PC-3 (cell line): ENCODE measurements around the gene SNTG2. TPM values are rescaled to one million over a fixed set of nuclear protein-coding genes. Genes with fewer than 3 reads are reported as not detected.

Source experiments
- ATAC-seq: fragments of 200-7000 bp; cut with Tn5 transposase; 2 replicates; pipeline ENCODE4 v1.9.1; 2020; ENCODE audit warnings: mild to moderate bottlenecking, moderate library complexity
- BruUV-seq: library from RNA; stranded (reverse); fragments of 400-500 nt; replicated peaks from 2 replicates; lab custom pipeline; 2021; lab: Mats Ljungman, UMichigan
- CTCF ChIA-PET: fragments of 300-600 bp; sonication (Branson Sonifier 250); formaldehyde crosslinking; loops from one replicate; lab custom pipeline; 2022; ENCODE audit warnings: antibody characterized with exemption; lab: Charles Lee
- POLR2A ChIA-PET: fragments of 300-600 bp; sonication (Branson Sonifier 250); formaldehyde crosslinking; loops from one replicate; lab custom pipeline; 2022; ENCODE audit warnings: antibody characterized with exemption; ENCODE audit not compliant: unreplicated experiment; lab: Charles Lee
- DNase-seq: peaks from one replicate; pipeline ENCODE4 v3.0.0-alpha.2; 2015
- H2AFZ ChIP-seq: fragments of 300-600 bp; sonication (generic); 2 replicates; pipeline ENCODE4 v1.6.0; 2016; ENCODE audit warnings: antibody characterized with exemption, low read length
- H3F3A ChIP-seq: fragments of 300-600 bp; sonication (generic); one replicate; pipeline ENCODE4 v1.6.0; 2017; ENCODE audit warnings: antibody characterized with exemption, low read length, control low read depth, mild to moderate bottlenecking; ENCODE audit not compliant: unreplicated experiment
- H3K27ac ChIP-seq: fragments of 300-600 bp; sonication (generic); 2 replicates; pipeline ENCODE4 v1.5.1; 2016; ENCODE audit warnings: mild to moderate bottlenecking, low read length
- H3K27me3 ChIP-seq: fragments of 300-600 bp; sonication (generic); 2 replicates; pipeline ENCODE4 v1.6.1; 2016; ENCODE audit warnings: low read length, mixed read lengths
- H3K36me3 ChIP-seq: fragments of 300-600 bp; sonication (generic); 2 replicates; pipeline ENCODE4 v1.6.1; 2016; ENCODE audit warnings: low read depth, mixed run types, low read length, mixed read lengths
- H3K4me1 ChIP-seq: fragments of 300-600 bp; sonication (generic); 2 replicates; pipeline ENCODE4 v1.5.1; 2016; ENCODE audit warnings: low read length; ENCODE audit not compliant: insufficient read depth
- H3K4me2 ChIP-seq: fragments of 300-600 bp; sonication (generic); 2 replicates; pipeline ENCODE4 v1.6.0; 2016; ENCODE audit warnings: low read length
- H3K4me3 ChIP-seq: fragments of 300-600 bp; sonication (generic); 2 replicates; pipeline ENCODE4 v1.5.1; 2016; ENCODE audit warnings: mild to moderate bottlenecking, low read length, mixed read lengths
- H3K79me2 ChIP-seq: fragments of 300-600 bp; sonication (generic); 2 replicates; pipeline ENCODE4 v1.6.1; 2017; ENCODE audit warnings: low read length, mixed read lengths
- H3K9ac ChIP-seq: fragments of 300-600 bp; sonication (generic); 2 replicates; pipeline ENCODE4 v1.6.0; 2016; ENCODE audit warnings: mild to moderate bottlenecking, low read length
- H3K9me2 ChIP-seq: fragments of 300-600 bp; sonication (generic); replicated peaks from 2 replicates; pipeline ENCODE4 v1.6.1; 2016; ENCODE audit warnings: mixed run types, low read length, mixed read lengths
- H3K9me3 ChIP-seq: fragments of 300-600 bp; sonication (generic); 2 replicates; pipeline ENCODE4 v1.6.1; 2016; ENCODE audit warnings: low read length, mixed read lengths
- H4K20me1 ChIP-seq: fragments of 300-600 bp; sonication (generic); 2 replicates; pipeline ENCODE4 v1.6.1; 2016; ENCODE audit warnings: low read length, mixed read lengths
- EZH2 ChIP-seq: fragments of 300-600 bp; sonication (generic); IDR thresholded peaks from one replicate; pipeline ENCODE4 v1.6.1; 2017; ENCODE audit warnings: antibody characterized with exemption, mild to moderate bottlenecking, low read length; ENCODE audit not compliant: unreplicated experiment
- EZH2phosphoT487 ChIP-seq: fragments of 300-600 bp; sonication (generic); IDR thresholded peaks from 2 replicates; pipeline ENCODE4 v1.6.1; 2018; ENCODE audit warnings: mild to moderate bottlenecking, antibody characterized with exemption, low read length, borderline replicate concordance
- intact Hi-C: fragments of 100-400 bp; cut with micrococcal nuclease; formaldehyde crosslinking; loops from 2 replicates; pipeline ENCODE4 v1.9.0; 2023
- total RNA-seq: library from RNA; depleted of rRNA; stranded (reverse); fragments of >200 nt; gene quantifications from 2 replicates; pipeline ENCODE4 v1.2.3, GENCODE V29; 2014
- TF ChIP-seq, protein P1 (sequence below): fragments of 300-600 bp; sonication (generic); conservative IDR thresholded peaks from 2 replicates; pipeline ENCODE4 v1.5.1; 2017; ENCODE audit warnings: antibody characterized with exemption, low read depth, mild to moderate bottlenecking, low read length

The SNTG2 gene
- total RNA-seq, 1 experiment from 2014 or later = not detected

GRCh38 chr2:1071650-1072049, 121.0 kb downstream of the SNTG2 start:
- no peaks in the 10 kb centered on the region for H3F3A ChIP-seq
- H3K36me3 ChIP-seq = no peaks in the 10 kb centered on the region
- no peaks in the 10 kb centered on the region for H3K9me3 ChIP-seq
- ATAC-seq = no peak
- no peaks in the 10 kb centered on the region for H3K9me2 ChIP-seq
- ChIA-PET CTCF (no interaction called here), POLR2A (no interaction called here)
- H2AFZ ChIP-seq = no peak overlapping the region
- TF ChIP-seq, protein P1, sequence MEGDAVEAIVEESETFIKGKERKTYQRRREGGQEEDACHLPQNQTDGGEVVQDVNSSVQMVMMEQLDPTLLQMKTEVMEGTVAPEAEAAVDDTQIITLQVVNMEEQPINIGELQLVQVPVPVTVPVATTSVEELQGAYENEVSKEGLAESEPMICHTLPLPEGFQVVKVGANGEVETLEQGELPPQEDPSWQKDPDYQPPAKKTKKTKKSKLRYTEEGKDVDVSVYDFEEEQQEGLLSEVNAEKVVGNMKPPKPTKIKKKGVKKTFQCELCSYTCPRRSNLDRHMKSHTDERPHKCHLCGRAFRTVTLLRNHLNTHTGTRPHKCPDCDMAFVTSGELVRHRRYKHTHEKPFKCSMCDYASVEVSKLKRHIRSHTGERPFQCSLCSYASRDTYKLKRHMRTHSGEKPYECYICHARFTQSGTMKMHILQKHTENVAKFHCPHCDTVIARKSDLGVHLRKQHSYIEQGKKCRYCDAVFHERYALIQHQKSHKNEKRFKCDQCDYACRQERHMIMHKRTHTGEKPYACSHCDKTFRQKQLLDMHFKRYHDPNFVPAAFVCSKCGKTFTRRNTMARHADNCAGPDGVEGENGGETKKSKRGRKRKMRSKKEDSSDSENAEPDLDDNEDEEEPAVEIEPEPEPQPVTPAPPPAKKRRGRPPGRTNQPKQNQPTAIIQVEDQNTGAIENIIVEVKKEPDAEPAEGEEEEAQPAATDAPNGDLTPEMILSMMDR = no peak
- TF ChIP-seq EZH2phosphoT487 = no peak
- no peak for TF ChIP-seq EZH2
- H3K4me1 ChIP-seq = no peaks in the 10 kb centered on the region
- no peak for DNase-seq
- no peaks in the 10 kb centered on the region for H3K79me2 ChIP-seq
- H3K27me3 ChIP-seq = peaks cover 66% of the 10 kb centered on the region
- H3K4me2 ChIP-seq = no peak overlapping the region
- H4K20me1 ChIP-seq = no peaks in the 10 kb centered on the region
- no peak overlapping the region for H3K4me3 ChIP-seq
- intact Hi-C loops = no loop called here
- no peak overlapping the region for H3K27ac ChIP-seq
- no TSS peak for BruUV-seq
- no peak overlapping the region for H3K9ac ChIP-seq

GRCh38 chr2:1072250-1072649, 121.6 kb downstream of the SNTG2 start:
- no peak overlapping the region for H3K4me3 ChIP-seq
- intact Hi-C loops = no loop called here
- no peak for TF ChIP-seq EZH2
- no peak for TF ChIP-seq EZH2phosphoT487
- TF ChIP-seq, protein P1 = no peak
- no peak for DNase-seq
- H3K36me3 ChIP-seq = no peaks in the 10 kb centered on the region
- H3K79me2 ChIP-seq = no peaks in the 10 kb centered on the region
- POLR2A ChIA-PET = no interaction called here
- ATAC-seq = no peak
- H2AFZ ChIP-seq = no peak overlapping the region
- H4K20me1 ChIP-seq = no peaks in the 10 kb centered on the region
- no peaks in the 10 kb centered on the region for H3F3A ChIP-seq
- H3K4me2 ChIP-seq = no peak overlapping the region
- H3K9me3 ChIP-seq = no peaks in the 10 kb centered on the region
- H3K27me3 ChIP-seq = peaks cover 64% of the 10 kb centered on the region
- CTCF ChIA-PET = no interaction called here
- BruUV-seq = no TSS peak
- H3K9me2 ChIP-seq = no peaks in the 10 kb centered on the region
- no peak overlapping the region for H3K9ac ChIP-seq
- no peaks in the 10 kb centered on the region for H3K4me1 ChIP-seq
- H3K27ac ChIP-seq = no peak overlapping the region

DNA sequence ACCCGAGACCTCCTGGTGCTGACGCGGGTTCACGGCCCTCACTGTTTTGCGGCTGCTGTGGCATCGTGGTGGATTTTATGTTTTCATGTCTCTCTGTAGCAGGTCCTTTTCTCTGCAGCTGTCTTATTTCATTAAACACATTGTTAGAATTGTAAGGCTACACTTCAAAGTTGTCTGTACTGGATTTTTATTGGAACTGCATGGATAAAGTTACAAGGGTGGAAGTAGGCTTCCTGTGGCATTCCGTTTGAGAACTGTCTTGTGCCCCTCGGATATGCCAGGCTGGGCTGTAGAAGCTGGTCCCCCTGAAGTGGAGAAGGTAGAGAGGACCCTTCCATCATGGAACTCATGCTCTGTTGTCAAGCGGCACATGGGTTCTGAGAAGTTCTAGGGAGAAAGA, 127.3 kb downstream of the SNTG2 start:
- Histone ChIP-seq H3K79me2 (no peaks in the 10 kb centered on the region), H3K27ac (no peak overlapping the region), H3K4me3 (no peak overlapping the region), H3K36me3 (no peaks in the 10 kb centered on the region), H2AFZ (no peak overlapping the region), H3K4me2 (no peak overlapping the region), H4K20me1 (no peaks in the 10 kb centered on the region), H3K9me3 (no peaks in the 10 kb centered on the region), H3F3A (no peaks in the 10 kb centered on the region), H3K9me2 (no peaks in the 10 kb centered on the region), H3K27me3 (peaks cover 84% of the 10 kb centered on the region), H3K4me1 (no peaks in the 10 kb centered on the region), H3K9ac (no peak overlapping the region)
- POLR2A ChIA-PET = no interaction called here
- ATAC-seq = no peak
- no peak for DNase-seq
- CTCF ChIA-PET = no interaction called here
- no TSS peak for BruUV-seq
- TF ChIP-seq EZH2 = no peak
- TF ChIP-seq, protein P1 = no peak
- TF ChIP-seq EZH2phosphoT487 = no peak
- intact Hi-C loops = no loop called here
